RWPE1 (cell line): ENCODE measurements around the gene METTL22.

Experiments used
- CTCF ChIA-PET: fragments of 350-600 bp; sonication (Branson Sonifier 250); formaldehyde crosslinking; extraction: SDS; loops from one replicate; lab custom pipeline; 2021; lab: Yijun Ruan, JAX
- POLR2A ChIA-PET: fragments of 400-600 bp; formaldehyde crosslinking; extraction: SDS; loops from one replicate; lab custom pipeline; 2020; ENCODE audit warnings: antibody characterized with exemption; ENCODE audit not compliant: low non-redundant PET; lab: Yijun Ruan, JAX
- DNase-seq: peaks from one replicate; pipeline ENCODE4 v3.0.0; 2012; ENCODE audit warnings: low spot score
- H3K27ac ChIP-seq: fragments of 450-650 bp; 2 replicates; pipeline ENCODE4 v1.5.1; 2017
- TF ChIP-seq, protein P1 (sequence below): fragments of 450-650 bp; conservative IDR thresholded peaks from 2 replicates; pipeline ENCODE4 v1.5.1; 2017; ENCODE audit warnings: low read depth, mild to moderate bottlenecking

Gene METTL22

DNA sequence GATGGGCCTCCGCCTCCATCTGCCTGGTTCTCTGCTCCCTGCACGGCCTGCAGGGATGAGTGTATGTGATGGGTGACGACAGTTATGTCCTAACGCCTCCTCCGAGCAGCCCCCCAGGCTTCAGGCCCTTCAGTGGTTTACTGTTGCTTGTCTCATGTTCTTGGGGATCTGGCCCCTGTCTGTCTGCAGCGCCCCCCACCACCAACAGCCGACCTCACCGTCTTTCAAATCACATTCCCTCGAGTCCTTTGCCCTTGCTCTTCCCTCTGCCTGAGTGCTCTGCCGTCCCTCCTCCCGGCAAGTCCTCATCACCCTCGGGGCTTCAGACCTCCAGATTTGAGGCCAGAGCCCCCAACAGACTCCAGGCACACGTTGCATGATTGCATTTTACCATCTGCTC lies 18.2 kb downstream of the METTL22 start:
- no peak overlapping the region for H3K27ac ChIP-seq
- POLR2A ChIA-PET: no interaction called here
- TF ChIP-seq, protein P1, sequence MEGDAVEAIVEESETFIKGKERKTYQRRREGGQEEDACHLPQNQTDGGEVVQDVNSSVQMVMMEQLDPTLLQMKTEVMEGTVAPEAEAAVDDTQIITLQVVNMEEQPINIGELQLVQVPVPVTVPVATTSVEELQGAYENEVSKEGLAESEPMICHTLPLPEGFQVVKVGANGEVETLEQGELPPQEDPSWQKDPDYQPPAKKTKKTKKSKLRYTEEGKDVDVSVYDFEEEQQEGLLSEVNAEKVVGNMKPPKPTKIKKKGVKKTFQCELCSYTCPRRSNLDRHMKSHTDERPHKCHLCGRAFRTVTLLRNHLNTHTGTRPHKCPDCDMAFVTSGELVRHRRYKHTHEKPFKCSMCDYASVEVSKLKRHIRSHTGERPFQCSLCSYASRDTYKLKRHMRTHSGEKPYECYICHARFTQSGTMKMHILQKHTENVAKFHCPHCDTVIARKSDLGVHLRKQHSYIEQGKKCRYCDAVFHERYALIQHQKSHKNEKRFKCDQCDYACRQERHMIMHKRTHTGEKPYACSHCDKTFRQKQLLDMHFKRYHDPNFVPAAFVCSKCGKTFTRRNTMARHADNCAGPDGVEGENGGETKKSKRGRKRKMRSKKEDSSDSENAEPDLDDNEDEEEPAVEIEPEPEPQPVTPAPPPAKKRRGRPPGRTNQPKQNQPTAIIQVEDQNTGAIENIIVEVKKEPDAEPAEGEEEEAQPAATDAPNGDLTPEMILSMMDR: no peak
- CTCF ChIA-PET: interaction anchor here (0.7 kb wide), 1 partner anchor 509 kb away, joined by 3 read pairs; no protein-coding TSS in a partner anchor
- no peak for DNase-seq

DNA sequence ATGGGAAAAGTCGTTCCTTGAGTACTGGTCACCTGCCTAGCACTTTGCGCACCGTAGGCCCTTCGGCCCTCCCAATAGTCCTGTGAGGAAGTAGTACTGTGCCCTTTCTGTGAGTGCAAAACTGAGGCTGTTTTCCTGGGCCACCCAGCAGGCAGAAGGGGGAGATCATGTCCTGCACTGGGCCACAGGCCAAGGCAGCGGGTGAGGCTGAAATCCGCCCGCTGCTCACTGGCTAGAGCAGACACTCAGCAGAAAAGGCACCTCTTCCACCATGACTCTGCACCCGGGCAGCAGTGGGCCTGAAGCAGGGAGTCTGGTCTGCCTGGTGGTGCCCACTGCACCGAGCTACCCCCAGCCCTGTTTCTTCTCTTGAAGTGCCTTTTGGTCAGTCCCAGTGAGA lies 20.2 kb downstream of the METTL22 start:
- H3K27ac ChIP-seq: no peak overlapping the region
- CTCF ChIA-PET: no interaction called here

DNA sequence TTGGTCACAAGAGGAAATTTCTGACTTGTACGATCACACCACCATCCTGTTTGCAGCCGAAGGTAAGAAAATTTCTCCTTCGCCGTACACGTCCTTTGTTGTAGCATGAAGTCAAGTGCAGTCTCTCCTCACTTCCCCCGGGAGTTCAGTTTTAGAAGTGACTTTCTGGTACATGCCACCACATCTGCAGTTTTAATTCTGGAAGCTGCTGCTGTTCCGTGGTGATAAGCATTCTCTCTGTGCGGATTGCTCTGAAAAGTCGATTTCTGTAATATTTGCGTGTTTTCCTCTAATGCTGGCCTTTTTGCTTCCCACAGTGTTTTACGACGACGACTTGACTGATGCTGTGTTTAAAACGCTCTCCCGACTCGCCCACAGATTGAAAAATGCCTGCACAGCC lies 20.6 kb downstream of the METTL22 start:
- H3K27ac ChIP-seq: no peak overlapping the region
- ChIA-PET CTCF (interaction anchor here (0.7 kb wide), 1 partner anchor 149 kb away, joined by 4 read pairs; no protein-coding TSS in a partner anchor), POLR2A (no interaction called here)
- no peak for DNase-seq
- TF ChIP-seq, protein P1: no peak

More for the DNA sequence above, 20.2 kb downstream of the METTL22 start:
- POLR2A ChIA-PET: no interaction called here
- no peak for DNase-seq
- TF ChIP-seq, protein P1: no peak

DNA sequence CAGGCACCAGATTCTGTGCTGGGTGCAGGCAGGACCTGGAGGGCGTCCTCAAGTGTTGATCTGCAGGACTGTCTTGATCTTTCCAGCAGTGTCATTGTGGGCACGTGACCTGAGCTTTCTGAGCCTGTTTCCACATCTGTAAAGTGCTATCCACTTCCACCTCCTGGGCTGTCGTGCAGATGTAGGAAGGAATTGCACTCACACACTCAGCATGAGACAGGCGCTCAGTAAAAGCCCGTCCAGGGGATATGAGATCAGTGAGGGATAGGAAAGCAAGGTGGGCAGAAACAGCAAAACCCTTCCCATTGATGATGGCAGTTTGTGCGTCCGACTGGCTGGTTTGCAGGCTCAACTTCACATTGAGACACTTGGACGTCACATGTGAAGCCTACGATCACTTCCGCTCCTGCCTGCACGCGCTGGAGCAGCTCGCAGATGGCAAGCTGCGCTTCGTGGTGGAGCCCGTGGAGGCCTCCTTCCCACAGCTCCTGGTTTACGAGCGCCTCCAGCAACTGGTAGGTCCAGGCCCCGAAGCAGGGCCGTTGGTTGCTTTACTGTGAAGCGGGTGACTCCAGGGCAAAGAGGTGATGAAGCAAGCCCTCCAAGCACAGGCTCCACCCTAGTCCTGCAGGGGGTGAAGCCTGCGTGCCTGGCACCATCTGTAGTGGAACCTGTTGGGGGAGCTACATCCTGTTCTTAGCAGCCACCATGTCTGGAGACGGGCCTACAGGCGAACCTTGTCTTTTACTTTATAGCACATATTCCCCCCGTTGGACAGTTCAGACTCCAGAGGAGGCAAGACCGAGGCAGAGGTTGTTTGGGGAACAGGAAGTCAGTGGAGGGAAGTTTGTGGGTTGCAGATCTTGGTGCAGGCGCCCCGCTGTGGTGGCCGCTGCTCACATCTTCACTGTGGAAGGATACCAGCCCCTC lies 23.0 kb downstream of the METTL22 start:
- no peak for DNase-seq
- H3K27ac ChIP-seq: 0 out of 2 replicates have a peak overlapping the region, but pooled peaks have one; percentile 3
- TF ChIP-seq, protein P1: no peak
- CTCF ChIA-PET: no interaction called here
- POLR2A ChIA-PET: no interaction called here

DNA sequence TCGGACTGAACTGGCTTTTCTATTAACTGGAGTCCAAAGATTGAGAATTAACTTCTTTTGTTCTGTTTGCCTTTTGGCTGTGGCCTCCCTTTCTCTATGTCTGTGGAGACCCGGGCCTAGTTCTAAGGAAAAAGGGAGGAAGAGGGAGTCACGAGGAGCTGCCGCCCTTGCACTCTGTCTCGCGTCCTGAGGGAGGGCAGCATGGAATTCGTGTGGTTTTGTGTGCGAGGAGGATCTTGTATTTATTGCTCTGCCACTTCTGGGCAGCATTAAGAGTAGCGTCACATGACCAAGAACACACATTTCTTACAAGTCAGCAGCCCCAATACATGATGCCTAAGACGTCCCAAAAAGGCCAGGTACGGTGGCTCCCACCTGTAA lies 23.6 kb downstream of the METTL22 start:
- POLR2A ChIA-PET: no interaction called here
- CTCF ChIA-PET: interaction anchor here (0.5 kb wide), 1 partner anchor 17 kb away, joined by 3 read pairs; no protein-coding TSS in a partner anchor
- TF ChIP-seq, protein P1: no peak
- 0 out of 2 replicates have a peak overlapping the region, but pooled peaks have one; percentile 3 for H3K27ac ChIP-seq
- DNase-seq: no peak

GRCh38 chr16:8645831-8646230 lies 24.3 kb downstream of the METTL22 start:
- POLR2A ChIA-PET: no interaction called here
- H3K27ac ChIP-seq: 0 out of 2 replicates have a peak overlapping the region, but pooled peaks have one; percentile 3
- peak; percentile 55 for DNase-seq
- CTCF ChIA-PET: interaction anchor here (0.5 kb wide), 1 partner anchor 18 kb away, joined by 3 read pairs; no protein-coding TSS in a partner anchor
- TF ChIP-seq, protein P1: no peak
